Kidney (tissue), 14 donors: ENCODE data around the gene CES2. TPM values are rescaled to one million over a fixed set of nuclear protein-coding genes. Genes with fewer than 3 reads are reported as not detected.

Experiments
- DNase-seq, 5 donors: peaks; one replicate each; pipeline ENCODE4 v3.0.0-alpha.2; 2013 to 2020
- FAIRE-seq: peaks from 2 replicates; lab custom pipeline; 2012; peaks lifted over from hg19 to GRCh38; lab: Jason Lieb, UNC
- H3K27ac ChIP-seq, 2 donors: one replicate each; pipeline ENCODE4 v1.7.0; 2013; ENCODE audit warnings: low read depth in 2 of 2, low read length in 2 of 2, inconsistent platforms in 1 of 2
- H3K27me3 ChIP-seq: one replicate; pipeline ENCODE4 v1.7.1; 2013; ENCODE audit warnings: low read length, inconsistent platforms; ENCODE audit not compliant: control insufficient read depth, insufficient read depth
- H3K36me3 ChIP-seq, 3 donors: one replicate each; pipeline versions ENCODE4 v1.7.0 to v1.7.1; 2013; ENCODE audit warnings: low read length in 3 of 3, control low read depth in 1 of 3, inconsistent platforms in 1 of 3; ENCODE audit not compliant: insufficient read depth in 3 of 3, control insufficient read depth in 2 of 3
- H3K4me1 ChIP-seq, 3 donors: one replicate each; pipeline versions ENCODE4 v1.7.0 to v1.7.1; 2013; ENCODE audit warnings: low read length in 3 of 3, inconsistent platforms in 1 of 3, low read depth in 1 of 3; ENCODE audit not compliant: control insufficient read depth in 2 of 3, insufficient read depth in 2 of 3
- H3K4me3 ChIP-seq, 3 donors: one replicate each; pipeline versions ENCODE4 v1.7.0 to v1.8.1; 2013; ENCODE audit warnings: low read length in 3 of 3, control low read depth in 1 of 3, inconsistent platforms in 1 of 3
- H3K9ac ChIP-seq, 3 donors: one replicate each; pipeline versions ENCODE4 v1.7.0 to v1.7.1; 2013; ENCODE audit warnings: low read length in 3 of 3, control low read depth in 1 of 3, inconsistent platforms in 1 of 3
- H3K9me3 ChIP-seq, 3 donors: one replicate each; pipeline versions ENCODE4 v1.7.0 to v1.7.1; 2013; ENCODE audit warnings: low read length in 3 of 3, control low read depth in 1 of 3, inconsistent platforms in 1 of 3; ENCODE audit not compliant: control insufficient read depth in 2 of 3, insufficient read depth in 1 of 3
- CTCF ChIP-seq: IDR thresholded peaks from 3 replicates; pipeline ENCODE4 v1.5.1; 2012; ENCODE audit warnings: mild to moderate bottlenecking, moderate library complexity, borderline replicate concordance; ENCODE audit not compliant: insufficient read depth; ENCODE audit errors: extremely low read depth
- intact Hi-C: fragments of 100-400 bp; cut with DNase I; formaldehyde crosslinking; loops from one replicate; pipeline ENCODE4 v1.11.1; 2022
- polyA plus RNA-seq: library from polyadenylated mRNA; stranded (reverse); fragments of 350-450 nt; fragmentation: Illumina TruSeq; extraction: RNeasy Lipid Tissue Mini Kit (QIAGEN cat#74804); gene quantifications from one replicate; pipeline ENCODE4 v1.2.3, GENCODE V29; 2014; ENCODE audit warnings: low read depth, low replicate concordance; ENCODE audit not compliant: insufficient read depth
- total RNA-seq: library from RNA; stranded (reverse); fragmentation: NEBNext Ultra II Directional; extraction: Animal tissue kit (Norgen Biotek cat#: 25700); gene quantifications from one replicate; pipeline ENCODE4 v1.2.1, GENCODE V29; 2021
- donor health status: control.
- donor health status: control.
- donor health status: control.
- donor health status: control.
- donor health status: control.
- donor health status: DM: yes; HTN: yes; CAD: no.
- donor health status: Normal renal cell carcinoma (clear cell type).

The CES2 gene
- total and polyA plus RNA-seq, 2 donors from 2014 or later: 72.1 to 76.9 TPM

GRCh38 chr16:66924527-66925321, 10.6 kb upstream of the CES2 start:
- FAIRE-seq: no peak
- Histone ChIP-seq H3K27me3 (no peaks in the 10 kb centered on the region), H3K36me3 (no peaks in the 10 kb centered on the region), H3K4me1 (peaks cover 0 to 23% (median 14%) of the 10 kb centered on the region in 3 donors), H3K9me3 (no peaks in the 10 kb centered on the region), H3K9ac (peak overlapping the region in 2 of 3 donors; percentile 38 to 41), H3K27ac (peak overlapping the region; percentile 67 to 88), H3K4me3 (peak overlapping the region in 2 of 3 donors; percentile 42 to 46)
- intact Hi-C loops: no loop called here
- peak in 1 of 5 donors; percentile 26 for DNase-seq
- peak; percentile 26 for TF ChIP-seq CTCF

- intact Hi-C loops: no loop called here
- Histone ChIP-seq H3K27ac (peak within 1 kb of the TSS; percentile 67 to 88), H3K36me3 (no peaks in the 10 kb centered on the region), H3K4me3 (peak within 1 kb of the TSS in 2 of 3 donors; percentile 28 to 46), H3K4me1 (peaks cover 0 to 20% (median 8%) of the 10 kb centered on the region in 3 donors), H3K27me3 (no peaks in the 10 kb centered on the region), H3K9ac (peak within 1 kb of the TSS in 2 of 3 donors; percentile 38 to 41), H3K9me3 (no peaks in the 10 kb centered on the region)
- no peak for FAIRE-seq
- TF ChIP-seq CTCF: no peak
- DNase-seq: peak in 2 of 5 donors; percentile 26 to 90
Observed at GRCh38 chr16:66925322-66925840, 9.9 kb upstream of the CES2 start, which contains the start of gene RRAD. RRAD (minus strand) TSS chr16:66925535; CDS start chr16:66925179, 356 bp downstream.

GRCh38 chr16:66926171-66926947, 9.0 kb upstream of the CES2 start:
- no peaks in the 10 kb centered on the region for H3K9me3 ChIP-seq
- H3K36me3 ChIP-seq: peaks cover 0 to 1% (median 0%) of the 10 kb centered on the region in 3 donors
- H3K27me3 ChIP-seq: no peaks in the 10 kb centered on the region
- H3K4me3 ChIP-seq: peak overlapping the region in 1 of 3 donors; percentile 46
- no peak for TF ChIP-seq CTCF
- peaks cover 0 to 14% (median 4%) of the 10 kb centered on the region in 3 donors for H3K4me1 ChIP-seq
- peak in 1 of 5 donors; percentile 73 for DNase-seq
- intact Hi-C loops: no loop called here
- no peak for FAIRE-seq
- H3K9ac ChIP-seq: peak overlapping the region in 1 of 3 donors; percentile 38
- peak overlapping the region; percentile 58 to 68 for H3K27ac ChIP-seq
